OCI-LY7 (cell line): ENCODE results near the gene SLC15A5. TPM values are rescaled to one million over a fixed set of nuclear protein-coding genes. Genes with fewer than 3 reads are reported as not detected.

Experiments used
- BruUV-seq: library from RNA; stranded (reverse); fragments of 400-500 nt; replicated peaks from 2 replicates; lab custom pipeline; 2021; lab: Mats Ljungman, UMichigan
- CTCF ChIA-PET: fragments of 300-600 bp; sonication (Branson Sonifier 250); formaldehyde crosslinking; loops from one replicate; lab custom pipeline; 2022; ENCODE audit warnings: antibody characterized with exemption; ENCODE audit not compliant: unreplicated experiment; lab: Charles Lee
- POLR2A ChIA-PET: fragments of 300-600 bp; sonication (Branson Sonifier 250); formaldehyde crosslinking; loops from one replicate; lab custom pipeline; 2022; ENCODE audit warnings: antibody characterized with exemption; lab: Charles Lee
- DNase-seq: peaks from one replicate; pipeline ENCODE4 v3.0.0-alpha.2; 2015; ENCODE audit warnings: low spot score
- H2AFZ ChIP-seq: fragments of 200-600 bp; sonication (generic), shearing (Covaris generic); 2 replicates; pipeline ENCODE4 v1.6.1; 2014; ENCODE audit warnings: mild to moderate bottlenecking, antibody characterized with exemption, low read length, moderate library complexity
- H3K27ac ChIP-seq: fragments of 200-600 bp; sonication (generic); 2 replicates; pipeline ENCODE4 v1.5.1; 2014; ENCODE audit warnings: mixed run types, low read depth, mild to moderate bottlenecking, moderate library complexity, low read length, inconsistent platforms; ENCODE audit not compliant: poor library complexity, severe bottlenecking
- H3K36me3 ChIP-seq: fragments of 200-600 bp; sonication (generic); 2 replicates; pipeline ENCODE4 v1.6.1; 2014; ENCODE audit warnings: mild to moderate bottlenecking, antibody characterized with exemption, low read length, moderate library complexity, mixed read lengths; ENCODE audit not compliant: insufficient read depth
- H3K4me1 ChIP-seq: fragments of 200-600 bp; sonication (generic); 2 replicates; pipeline ENCODE4 v1.5.1; 2014; ENCODE audit warnings: mild to moderate bottlenecking, low read length; ENCODE audit not compliant: insufficient read depth, poor library complexity, severe bottlenecking
- H3K4me2 ChIP-seq: fragments of 200-600 bp; sonication (generic); 2 replicates; pipeline ENCODE4 v1.6.1; 2014; ENCODE audit warnings: mild to moderate bottlenecking, low read length
- H3K4me3 ChIP-seq: fragments of 200-600 bp; sonication (generic); 2 replicates; pipeline ENCODE4 v1.5.1; 2014; ENCODE audit warnings: mild to moderate bottlenecking, low read depth, low read length; ENCODE audit not compliant: poor library complexity, severe bottlenecking
- H3K79me2 ChIP-seq: fragments of 200-600 bp; sonication (generic); 2 replicates; pipeline ENCODE4 v1.6.1; 2016; ENCODE audit warnings: low read depth, mild to moderate bottlenecking, low read length, moderate library complexity, mixed read lengths; ENCODE audit not compliant: insufficient read depth
- H3K9me2 ChIP-seq: fragments of 200-600 bp; sonication (generic); 2 replicates; pipeline ENCODE4 v1.6.1; 2016; ENCODE audit warnings: mild to moderate bottlenecking, low read length, mixed read lengths; ENCODE audit not compliant: insufficient read depth
- H3K9me3 ChIP-seq: fragments of 200-600 bp; sonication (generic); 2 replicates; pipeline ENCODE4 v1.6.1; 2014; ENCODE audit warnings: mild to moderate bottlenecking, mixed run types, low read length, mixed read lengths
- H4K20me1 ChIP-seq: fragments of 200-600 bp; sonication (generic); 2 replicates; pipeline ENCODE4 v1.6.1; 2014; ENCODE audit warnings: mild to moderate bottlenecking, antibody characterized with exemption, low read length, moderate library complexity, mixed read lengths; ENCODE audit not compliant: insufficient read depth
- CTCF ChIP-seq: fragments of 200-600 bp; sonication (generic); conservative IDR thresholded peaks from 2 replicates; pipeline ENCODE4 v1.5.1; 2014; ENCODE audit warnings: mild to moderate bottlenecking, antibody characterized with exemption, low read length, moderate library complexity, mixed read lengths
- EZH2phosphoT487 ChIP-seq: fragments of 200-600 bp; sonication (generic); IDR thresholded peaks from 2 replicates; pipeline ENCODE4 v1.6.1; 2018; ENCODE audit warnings: low read depth, borderline replicate concordance, mild to moderate bottlenecking, mixed run types, antibody characterized with exemption, low read length, moderate library complexity, mixed read lengths
- intact Hi-C: fragments of 100-400 bp; cut with micrococcal nuclease; formaldehyde crosslinking; loops from one replicate; pipeline ENCODE4 v1.10.0; 2022; ENCODE audit not compliant: unreplicated experiment
- total RNA-seq, 2 experiments: library from RNA; depleted of rRNA in 1 of 2; stranded (reverse); fragments of >200 nt in 1 of 2; shearing (Covaris generic) in 1 of 2; gene quantifications; 2 replicates each; pipeline ENCODE4 v1.2.3, GENCODE V29; 2014 to 2022

Gene SLC15A5
- total RNA-seq, 2 experiments from 2014 or later = not detected

DNA sequence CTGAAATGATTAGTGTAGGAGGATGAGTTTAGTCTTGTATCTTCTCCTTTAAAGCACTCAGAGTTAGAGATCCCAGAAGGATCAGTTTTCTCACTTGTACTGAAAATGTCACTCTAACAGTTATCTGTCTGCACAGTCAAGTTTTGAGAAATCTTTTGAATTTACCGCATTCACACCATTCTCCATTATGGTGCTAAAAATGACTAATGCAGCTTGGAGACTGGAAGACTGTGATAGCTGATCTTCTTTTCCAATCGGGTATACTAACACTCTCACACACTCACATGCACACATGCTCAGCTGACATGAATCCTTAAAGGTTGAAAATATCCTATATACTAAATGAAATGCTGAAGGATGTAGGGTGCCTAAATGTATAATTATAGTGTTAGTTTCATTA, 65.8 kb downstream of the SLC15A5 start:
- CTCF ChIA-PET = no interaction called here
- TF ChIP-seq CTCF (no peak), EZH2phosphoT487 (no peak)
- BruUV-seq = no TSS peak
- Histone ChIP-seq H3K4me3 (no peak overlapping the region), H3K9me2 (no peaks in the 10 kb centered on the region; the same call in 1 of the 2 replicates), H3K4me1 (no peaks in the 10 kb centered on the region), H4K20me1 (no peaks in the 10 kb centered on the region), H3K27ac (no peak overlapping the region), H3K36me3 (no peaks in the 10 kb centered on the region), H3K9me3 (no peaks in the 10 kb centered on the region), H3K79me2 (no peaks in the 10 kb centered on the region), H3K4me2 (no peak overlapping the region), H2AFZ (no peak overlapping the region)
- intact Hi-C loops = no loop called here
- POLR2A ChIA-PET = interaction anchor here (0.7 kb wide), 1 partner anchor 244 kb away, joined by 3 read pairs; no protein-coding TSS in a partner anchor
- DNase-seq = no peak

GRCh38 chr12:16198884-16199283, 78.6 kb downstream of the SLC15A5 start:
- no peaks in the 10 kb centered on the region for H3K9me2 ChIP-seq
- H3K27ac ChIP-seq = peak overlapping the region; percentile 91
- no peak for TF ChIP-seq EZH2phosphoT487
- TF ChIP-seq CTCF = peak; percentile 34; the same call in 1 of the 2 replicates
- H3K36me3 ChIP-seq = peaks cover 23% of the 10 kb centered on the region
- H3K4me3 ChIP-seq = peak overlapping the region; percentile 48
- DNase-seq = peak; percentile 98
- peaks cover 22% of the 10 kb centered on the region for H3K9me3 ChIP-seq
- no TSS peak for BruUV-seq
- peak overlapping the region; percentile 76 for H2AFZ ChIP-seq
- ChIA-PET CTCF (no interaction called here), POLR2A (interaction anchor here (0.7 to 2.4 kb wide), 10 partner anchors 11 to 437 kb away, joined by 3 to 11 read pairs (median 5); no protein-coding TSS in a partner anchor)
- no peaks in the 10 kb centered on the region for H3K79me2 ChIP-seq
- H3K4me1 ChIP-seq = peaks cover 32% of the 10 kb centered on the region
- peak overlapping the region; percentile 62 for H3K4me2 ChIP-seq
- intact Hi-C loops = loop anchor here (2.0 to 10.0 kb wide), 4 partner anchors 150 to 436 kb away; partner anchors contain the start of gene LMO3
- no peaks in the 10 kb centered on the region for H4K20me1 ChIP-seq

DNA sequence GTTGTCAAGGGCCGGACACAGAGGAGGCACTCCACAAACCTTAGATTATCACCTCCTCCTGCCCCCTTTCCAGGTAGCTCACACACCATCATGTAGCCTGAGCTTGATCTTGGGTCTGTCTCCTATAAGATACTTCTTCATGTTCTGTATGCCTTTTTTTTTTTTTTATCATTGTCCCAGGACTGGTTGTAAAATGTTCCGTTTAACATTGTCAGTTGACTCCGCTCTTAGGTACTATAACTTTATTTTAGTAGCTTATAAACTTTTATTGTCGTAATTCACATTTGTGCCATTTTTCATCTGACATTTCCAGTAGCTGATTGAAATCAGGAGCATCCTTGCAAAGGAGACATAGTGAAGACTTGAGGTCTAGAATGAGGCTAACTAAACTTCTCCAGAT, 79.9 kb downstream of the SLC15A5 start:
- no peaks in the 10 kb centered on the region for H3K79me2 ChIP-seq
- no peak overlapping the region for H3K4me2 ChIP-seq
- no peak overlapping the region for H3K4me3 ChIP-seq
- H3K9me3 ChIP-seq = peaks cover 22% of the 10 kb centered on the region
- DNase-seq = no peak
- POLR2A ChIA-PET = interaction anchor here (0.6 to 2.4 kb wide), 11 partner anchors 10 to 1356 kb away, joined by 3 to 8 read pairs (median 3); no protein-coding TSS in a partner anchor
- H2AFZ ChIP-seq = peak overlapping the region; percentile 76; the same call in 1 of the 2 replicates
- H3K27ac ChIP-seq = peak overlapping the region; percentile 91
- no peak for TF ChIP-seq CTCF
- TF ChIP-seq EZH2phosphoT487 = no peak
- H4K20me1 ChIP-seq = no peaks in the 10 kb centered on the region
- intact Hi-C loops = loop anchor here (5.0 to 10.0 kb wide), 2 partner anchors 410 to 437 kb away; partner anchors contain the start of gene LMO3
- no peaks in the 10 kb centered on the region for H3K9me2 ChIP-seq
- BruUV-seq = no TSS peak
- CTCF ChIA-PET = interaction anchor here (1.0 kb wide), 1 partner anchor 31 kb away, joined by 3 read pairs; no protein-coding TSS in a partner anchor
- H3K36me3 ChIP-seq = peaks cover 23% of the 10 kb centered on the region
- peaks cover 32% of the 10 kb centered on the region for H3K4me1 ChIP-seq
